Fibroblast of skin of right biceps (primary cell): ENCODE data around the gene RPTOR.

ENCODE experiments used
- DNase-seq: peaks from one replicate; pipeline ENCODE4 v3.0.0-alpha.2; 2013

Gene RPTOR

DNA sequence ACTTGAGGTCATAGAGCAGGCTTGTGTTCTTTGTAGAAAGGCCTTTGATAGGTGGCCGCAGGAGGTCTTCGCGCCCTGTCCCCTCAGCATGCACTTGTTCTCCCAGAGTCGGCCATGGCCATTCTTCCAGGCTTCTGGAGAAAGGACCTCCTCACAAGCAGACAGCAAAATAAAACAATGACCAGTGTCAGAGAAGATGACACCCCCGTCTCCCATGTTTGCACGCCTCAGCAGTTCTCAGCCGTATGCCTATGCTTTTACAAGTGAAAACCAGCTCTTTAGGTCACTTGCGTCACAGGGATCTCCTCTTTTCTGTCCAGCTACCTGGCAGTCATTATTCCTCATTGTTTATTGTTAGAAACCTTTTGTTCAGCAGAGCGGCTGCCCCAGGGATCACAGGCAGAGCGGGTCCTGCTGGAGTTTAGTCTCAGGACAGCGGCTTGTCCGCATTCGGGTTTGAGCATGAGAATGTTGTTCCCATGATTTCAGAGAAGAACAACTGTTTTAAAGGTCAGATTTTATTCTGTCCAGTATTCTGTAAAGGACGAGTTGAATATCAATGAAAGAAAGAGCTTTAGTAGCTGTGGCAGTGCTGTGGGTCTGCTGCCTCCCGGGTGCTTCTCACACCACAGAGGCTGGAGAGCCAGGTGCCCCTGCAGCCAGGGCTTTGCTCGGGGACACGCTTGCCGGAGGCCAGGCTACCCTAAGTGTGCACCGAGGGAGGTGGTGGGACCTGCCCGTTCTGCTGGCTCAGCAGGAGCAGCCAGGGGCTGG, 123.9 kb downstream of the RPTOR start:
- DNase-seq: no peak

DNA sequence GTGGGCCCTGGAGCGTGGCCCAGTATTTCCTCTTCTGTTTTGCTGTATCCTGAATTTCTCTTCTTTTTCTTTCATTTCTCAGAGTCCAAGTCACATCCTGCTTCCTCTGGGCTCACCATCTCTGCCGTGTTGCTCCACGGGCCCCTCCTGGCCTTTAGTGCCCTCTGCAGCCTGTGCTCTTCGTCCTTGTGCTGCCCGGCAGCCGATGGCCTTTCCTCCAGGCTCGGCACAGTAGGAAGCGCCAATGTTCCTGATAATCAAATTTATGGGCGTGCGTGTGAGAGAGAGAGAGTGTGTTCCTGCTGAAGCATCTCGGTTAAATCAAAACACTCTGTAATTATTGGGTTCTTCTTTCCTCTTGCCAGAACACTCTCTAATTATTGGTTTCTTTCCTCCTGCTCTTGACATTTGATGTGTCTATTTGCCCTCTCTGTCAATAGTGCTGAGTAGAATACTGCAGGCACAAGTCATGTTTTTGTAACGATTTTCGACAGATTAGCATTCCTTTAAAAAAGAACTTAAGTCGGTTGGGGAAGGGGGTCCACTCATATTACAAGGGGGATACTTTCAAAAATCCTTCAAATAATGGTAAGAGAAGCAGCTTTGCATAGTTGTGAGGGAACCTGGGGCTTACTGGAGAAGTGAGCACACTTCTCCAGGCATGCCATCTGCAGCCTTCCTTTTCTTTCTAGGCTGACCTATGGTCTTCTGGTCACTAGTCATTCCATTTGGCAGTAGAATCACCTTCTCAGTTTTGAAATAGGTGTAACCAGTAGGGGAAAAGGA, 126.6 kb downstream of the RPTOR start:
- DNase-seq: no peak

DNA sequence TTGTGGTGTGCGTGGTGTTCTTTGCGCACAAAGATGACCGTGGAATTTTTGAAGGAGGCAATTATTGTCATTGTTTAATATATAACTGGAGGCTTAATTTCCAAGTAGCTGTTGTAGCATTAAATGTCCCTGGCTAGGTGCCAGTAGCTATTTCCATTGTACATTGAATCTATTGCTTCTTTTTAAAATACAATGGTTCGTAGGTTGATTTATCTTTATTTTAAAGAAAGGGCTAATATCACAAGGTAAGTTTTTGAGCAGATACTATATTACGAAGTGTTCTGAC, 127.1 kb downstream of the RPTOR start:
- no peak for DNase-seq

DNA sequence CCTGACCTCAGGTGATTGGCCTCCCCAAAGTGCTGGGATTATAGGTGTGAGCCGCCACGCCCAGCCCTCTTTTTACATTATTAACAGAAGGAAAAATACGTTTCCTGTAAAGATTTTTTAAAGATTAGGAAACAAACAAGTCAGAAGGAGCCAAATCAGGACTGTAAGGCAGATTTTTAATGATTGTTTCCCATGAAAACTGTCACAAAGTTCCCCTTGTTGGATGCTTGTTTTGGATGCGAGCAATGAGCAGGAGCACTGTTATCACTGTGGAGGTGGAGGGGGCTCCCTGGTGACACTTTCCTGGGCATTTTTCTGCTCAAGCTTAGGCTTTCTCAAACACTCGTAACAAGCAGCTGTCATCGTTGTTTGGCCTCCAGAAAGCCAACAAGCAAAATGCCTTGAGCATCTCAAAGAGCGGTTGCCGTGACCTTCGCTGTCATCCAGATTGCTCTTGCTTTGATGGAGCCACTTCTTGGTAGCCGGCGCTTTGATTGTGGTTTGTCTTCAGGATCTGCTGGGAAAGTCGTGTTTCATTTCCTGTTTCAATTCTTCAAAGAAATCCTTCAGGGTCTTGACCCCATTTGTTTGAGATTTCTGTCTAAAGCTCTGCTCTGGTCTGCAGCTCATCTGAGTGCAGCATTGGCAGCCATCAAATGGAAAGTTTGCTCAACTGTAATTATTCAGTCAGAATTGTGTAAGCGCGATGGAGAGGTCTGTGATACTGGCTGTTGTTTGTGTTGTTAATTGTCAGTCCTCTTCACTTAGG, 128.7 kb downstream of the RPTOR start:
- peak; percentile 23 for DNase-seq

DNA sequence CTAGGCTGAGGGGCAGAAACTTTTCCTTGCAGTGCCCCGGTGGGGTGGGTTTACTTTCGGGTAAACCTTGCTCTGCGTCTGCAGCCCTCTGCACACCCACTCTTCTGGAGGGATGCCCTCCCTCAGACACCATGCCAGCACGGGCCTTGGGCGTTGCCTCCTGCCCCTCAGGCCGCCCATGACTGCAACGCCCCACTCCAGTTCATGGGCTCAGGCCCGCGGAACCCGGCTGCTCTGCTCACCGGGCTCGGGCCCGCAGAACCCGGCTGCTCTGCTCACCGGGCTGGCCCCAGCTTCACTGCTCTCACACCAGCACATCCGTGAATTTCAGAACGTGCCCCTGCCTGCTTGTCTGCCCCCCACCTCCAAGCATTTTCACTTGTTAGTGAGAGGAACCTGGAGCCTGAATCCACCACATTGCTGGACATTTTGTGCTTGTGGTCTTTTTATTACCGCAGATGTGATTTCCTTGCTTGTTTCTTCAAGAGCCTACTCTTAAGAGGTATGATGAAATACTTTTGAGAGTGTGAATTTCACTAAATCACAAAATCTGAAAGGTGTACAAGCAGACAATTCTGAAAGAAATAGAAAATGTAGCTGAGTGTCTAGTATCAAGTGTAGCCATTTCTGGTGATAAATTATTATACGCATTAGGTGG, 130.9 kb downstream of the RPTOR start:
- no peak for DNase-seq

DNA sequence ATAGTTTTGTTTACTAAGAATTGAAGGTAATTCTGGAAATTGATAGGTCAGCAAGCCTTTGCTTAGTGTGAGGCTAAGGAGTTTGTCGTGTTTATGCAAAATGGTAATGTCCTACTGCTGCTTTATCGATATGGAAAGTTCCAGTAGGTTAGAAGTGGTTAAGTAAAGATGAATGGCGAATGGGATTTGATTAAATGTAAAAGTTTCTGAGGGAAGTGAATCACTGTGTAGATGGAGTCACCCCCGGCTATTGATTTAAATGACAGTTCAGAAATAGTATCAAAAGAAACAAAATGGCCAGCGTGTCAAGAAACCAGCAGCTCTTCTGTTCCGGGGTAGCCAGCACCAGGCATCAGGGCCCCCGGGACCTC, 131.4 kb downstream of the RPTOR start:
- DNase-seq: no peak

DNA sequence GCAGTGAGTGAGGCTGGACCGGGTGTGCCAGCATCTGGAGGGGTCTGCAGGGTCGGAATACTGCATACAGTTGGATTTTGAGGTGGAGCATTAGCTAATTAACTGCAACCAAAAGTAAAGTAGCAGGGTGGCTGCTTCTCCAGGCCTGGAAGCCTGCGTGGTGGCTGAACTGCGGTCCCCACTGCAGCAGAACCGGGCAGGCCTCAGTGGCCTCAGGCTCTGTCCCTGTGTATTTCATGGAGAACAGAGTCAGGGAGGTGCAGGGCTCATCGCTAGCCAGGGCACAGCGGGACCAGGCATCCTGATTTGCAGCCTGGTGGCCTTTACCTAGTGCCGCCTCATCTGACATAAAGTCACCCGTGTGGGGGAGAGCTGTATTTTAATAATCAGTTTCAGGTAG, 131.9 kb downstream of the RPTOR start:
- DNase-seq: no peak

DNA sequence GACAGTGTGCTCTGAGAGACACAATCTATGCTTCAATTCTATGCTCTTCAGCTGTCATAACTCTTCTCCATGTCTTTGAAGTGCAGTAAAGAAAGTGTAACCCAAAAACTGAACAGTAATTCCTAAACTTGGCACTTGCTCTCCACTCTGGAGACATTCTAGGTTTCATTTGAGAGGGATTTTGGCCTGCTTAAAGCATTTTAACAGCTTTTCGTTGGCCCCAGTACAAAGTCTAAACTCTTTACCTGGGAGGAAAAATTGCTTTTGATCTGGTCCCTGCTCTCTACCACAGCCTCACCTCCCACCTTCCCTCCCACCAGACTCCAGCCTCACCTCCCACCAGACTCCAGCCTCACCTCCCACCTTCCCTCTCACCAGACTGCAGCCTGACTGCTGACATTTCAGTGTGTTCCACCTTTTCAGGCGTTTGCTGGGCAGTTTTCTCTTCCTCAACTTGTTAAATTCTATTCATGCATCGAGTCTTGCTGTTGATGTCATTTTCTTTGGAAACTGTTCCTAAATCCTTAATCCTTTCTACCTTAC, 132.6 kb downstream of the RPTOR start:
- DNase-seq: no peak

DNA sequence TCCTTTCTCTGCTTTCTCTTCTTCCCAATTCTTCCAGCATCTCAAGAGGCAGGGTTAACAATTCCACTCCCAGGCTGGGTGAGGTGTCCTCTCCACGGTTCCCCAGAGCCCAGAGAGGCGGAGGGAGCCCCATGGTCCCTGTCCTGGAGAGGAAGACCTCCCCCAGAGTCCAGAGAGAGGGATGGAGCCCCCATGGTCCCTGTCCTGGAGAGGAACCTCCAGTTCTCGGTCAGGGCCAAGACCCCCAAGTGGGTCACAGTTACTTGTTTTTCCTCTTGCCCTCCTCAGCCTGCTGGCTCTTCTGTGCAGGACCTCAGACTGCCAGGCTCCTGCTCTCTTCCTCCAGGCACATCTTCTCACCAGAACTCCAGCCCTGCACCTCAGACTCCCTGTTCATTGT, 135.2 kb downstream of the RPTOR start:
- no peak for DNase-seq

DNA sequence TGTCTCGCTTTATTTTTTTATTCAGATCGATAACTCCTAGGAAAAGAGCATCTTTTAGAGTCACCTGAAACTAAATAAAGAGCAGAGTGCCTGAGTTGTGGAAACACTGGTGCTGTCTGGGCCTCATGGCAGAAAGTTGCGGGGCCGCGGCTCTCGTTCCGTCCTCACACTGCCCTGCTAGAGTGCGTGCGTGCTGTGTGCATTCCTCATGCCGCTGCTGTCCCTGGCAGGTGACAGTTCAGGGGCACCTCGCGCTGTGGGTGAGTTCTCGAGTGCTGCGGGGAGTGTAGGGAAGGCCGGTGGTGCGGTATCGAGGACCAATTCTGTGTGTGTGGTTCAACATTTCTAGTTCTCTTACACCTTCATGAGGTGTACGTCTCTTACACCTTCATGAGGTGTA, 136.6 kb downstream of the RPTOR start:
- DNase-seq: no peak

DNA sequence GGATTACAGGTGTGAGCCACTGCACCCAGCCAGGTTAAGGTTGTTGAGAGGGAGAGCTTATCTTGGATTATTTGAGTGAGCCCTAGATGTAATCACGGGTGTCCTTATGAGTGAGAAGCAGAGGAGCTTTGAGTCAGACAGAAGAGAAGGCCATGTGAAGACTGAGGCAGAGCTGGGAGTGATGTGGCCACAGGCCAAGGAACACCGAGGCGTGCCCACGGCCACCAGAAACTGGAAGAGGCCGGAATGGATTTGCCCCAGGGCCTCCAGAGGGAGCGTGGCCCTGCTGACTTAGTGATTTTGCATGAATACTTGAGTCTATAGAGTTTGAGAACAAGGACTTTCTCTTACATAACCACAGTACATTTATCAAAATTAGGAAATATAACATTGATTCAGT, 137.7 kb downstream of the RPTOR start:
- no peak for DNase-seq

DNA sequence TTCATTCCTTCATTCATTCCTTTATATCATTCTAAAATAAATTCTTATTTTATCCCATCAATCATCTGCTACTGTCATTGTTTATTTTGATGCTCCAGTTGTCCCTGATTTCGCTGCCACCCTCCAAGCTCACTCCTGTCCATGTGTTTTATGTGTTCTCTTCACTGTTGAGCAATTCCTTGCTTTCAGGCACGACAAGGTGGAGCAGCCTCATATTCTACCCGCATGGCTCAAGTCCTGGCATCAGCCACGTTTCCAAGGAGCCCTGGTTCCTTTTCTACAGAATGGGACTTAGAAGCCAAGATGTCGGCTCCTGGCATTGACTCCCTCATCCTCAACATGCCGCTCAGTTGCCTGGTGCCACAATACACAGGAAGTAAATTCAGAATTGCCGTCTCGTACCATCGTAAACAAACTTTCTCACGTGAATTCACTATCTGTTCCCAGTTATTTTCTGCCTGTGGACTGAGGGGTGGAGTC, 139.0 kb downstream of the RPTOR start:
- DNase-seq: no peak

DNA sequence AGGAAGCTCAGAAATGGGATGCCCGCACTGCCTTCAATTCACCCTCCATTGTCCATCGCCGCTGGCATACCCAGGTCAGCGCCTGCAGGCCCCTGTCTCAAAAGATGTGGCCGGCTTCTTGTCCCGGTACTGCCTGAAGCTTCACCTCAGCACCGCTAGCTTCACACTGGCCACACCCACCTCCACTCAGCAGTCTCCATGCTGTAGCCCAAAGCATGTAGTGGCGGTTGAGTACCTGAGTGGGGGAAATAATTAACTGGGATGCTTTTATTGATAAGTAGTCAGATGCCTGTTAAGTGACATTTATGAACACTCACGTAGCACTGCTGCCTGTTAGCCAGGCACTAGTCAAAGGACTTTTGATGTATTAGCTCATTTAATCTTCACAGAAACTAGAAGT, 143.2 kb downstream of the RPTOR start:
- no peak for DNase-seq

DNA sequence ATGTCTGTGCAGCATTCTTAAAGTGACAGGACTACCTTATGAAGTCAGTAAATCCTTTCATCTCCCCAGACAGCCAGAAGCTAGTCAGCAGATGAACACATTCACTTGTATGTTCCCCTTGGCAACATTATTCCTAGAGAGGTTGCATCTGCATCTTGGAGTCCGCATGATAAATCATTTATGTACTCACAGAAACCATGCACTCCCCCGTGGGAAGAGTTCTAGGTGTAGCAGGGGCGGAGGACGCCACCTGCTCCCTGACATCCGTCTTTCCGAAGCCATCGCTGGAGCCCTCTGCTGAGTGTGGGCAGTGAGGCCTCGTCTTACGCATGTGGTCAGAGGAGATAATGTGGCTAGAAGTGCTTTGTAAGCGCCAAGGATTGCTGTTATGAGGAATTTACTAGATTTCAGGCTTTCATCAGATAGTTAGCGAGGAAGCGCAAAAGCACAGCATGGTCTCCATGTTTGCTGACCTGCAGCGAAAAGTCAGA, 144.5 kb downstream of the RPTOR start:
- no peak for DNase-seq

DNA sequence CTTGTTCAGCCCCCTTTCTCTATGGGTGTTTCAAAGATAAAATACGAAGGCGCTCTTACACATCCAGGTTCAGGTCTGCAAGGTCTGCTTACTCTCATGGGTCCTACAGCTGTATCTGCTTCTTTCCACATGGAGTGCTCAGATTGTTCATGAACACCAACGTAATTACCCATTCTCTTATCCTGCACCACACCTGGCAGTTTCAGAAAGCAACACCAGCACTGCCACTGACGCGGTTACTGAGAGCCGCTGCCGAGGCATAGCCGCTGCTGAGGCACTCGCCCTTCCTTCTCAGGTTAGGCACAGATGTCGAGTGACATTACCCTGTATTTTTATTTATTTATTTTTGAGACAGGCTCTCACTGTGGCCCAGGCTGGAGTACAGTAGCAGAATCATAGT, 147.1 kb downstream of the RPTOR start:
- no peak for DNase-seq

DNA sequence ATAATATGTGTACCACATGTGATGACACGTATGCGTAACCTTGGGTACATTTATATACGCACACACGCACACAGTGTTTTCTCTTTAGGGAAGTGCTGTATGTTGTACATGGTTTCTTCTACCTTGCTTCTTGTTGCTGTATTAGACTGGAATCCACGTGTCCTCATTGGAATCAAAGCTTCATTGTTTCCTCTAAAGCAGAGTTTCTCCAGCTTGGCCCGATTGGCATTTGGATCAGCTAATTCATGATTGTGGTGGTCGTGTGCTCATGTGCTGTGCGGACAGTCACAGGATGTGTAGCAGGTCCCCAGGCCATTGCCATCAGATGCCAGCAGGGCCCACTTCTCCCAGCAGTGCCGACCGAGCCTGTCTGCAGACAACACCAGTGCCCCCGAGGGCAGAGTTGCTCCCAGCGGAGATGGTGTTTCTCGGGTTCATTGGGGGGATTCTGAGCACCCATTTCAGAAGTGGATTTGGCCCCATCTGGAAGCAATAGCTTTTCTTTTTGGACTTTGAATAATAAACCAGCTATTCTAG, 148.4 kb downstream of the RPTOR start:
- no peak for DNase-seq

DNA sequence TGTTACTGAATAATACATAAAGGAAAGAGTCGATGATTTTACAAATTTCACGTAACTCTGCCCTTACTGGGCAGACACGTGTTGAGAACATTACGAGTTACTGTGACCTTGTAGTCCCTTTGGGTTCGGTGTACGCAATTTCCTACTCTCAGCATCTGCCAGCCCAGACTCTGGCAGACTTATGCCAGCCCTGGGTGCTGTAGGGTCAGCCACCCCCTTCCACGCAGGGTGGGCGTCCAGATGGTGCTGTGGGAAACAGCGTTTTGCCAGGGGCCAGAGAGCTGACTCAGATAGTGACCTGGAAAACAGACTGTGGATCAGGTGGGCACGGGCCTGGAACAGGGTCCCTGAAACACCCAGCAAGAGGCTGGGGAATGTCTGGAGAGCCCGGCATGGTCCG, 148.9 kb downstream of the RPTOR start:
- DNase-seq: no peak

DNA sequence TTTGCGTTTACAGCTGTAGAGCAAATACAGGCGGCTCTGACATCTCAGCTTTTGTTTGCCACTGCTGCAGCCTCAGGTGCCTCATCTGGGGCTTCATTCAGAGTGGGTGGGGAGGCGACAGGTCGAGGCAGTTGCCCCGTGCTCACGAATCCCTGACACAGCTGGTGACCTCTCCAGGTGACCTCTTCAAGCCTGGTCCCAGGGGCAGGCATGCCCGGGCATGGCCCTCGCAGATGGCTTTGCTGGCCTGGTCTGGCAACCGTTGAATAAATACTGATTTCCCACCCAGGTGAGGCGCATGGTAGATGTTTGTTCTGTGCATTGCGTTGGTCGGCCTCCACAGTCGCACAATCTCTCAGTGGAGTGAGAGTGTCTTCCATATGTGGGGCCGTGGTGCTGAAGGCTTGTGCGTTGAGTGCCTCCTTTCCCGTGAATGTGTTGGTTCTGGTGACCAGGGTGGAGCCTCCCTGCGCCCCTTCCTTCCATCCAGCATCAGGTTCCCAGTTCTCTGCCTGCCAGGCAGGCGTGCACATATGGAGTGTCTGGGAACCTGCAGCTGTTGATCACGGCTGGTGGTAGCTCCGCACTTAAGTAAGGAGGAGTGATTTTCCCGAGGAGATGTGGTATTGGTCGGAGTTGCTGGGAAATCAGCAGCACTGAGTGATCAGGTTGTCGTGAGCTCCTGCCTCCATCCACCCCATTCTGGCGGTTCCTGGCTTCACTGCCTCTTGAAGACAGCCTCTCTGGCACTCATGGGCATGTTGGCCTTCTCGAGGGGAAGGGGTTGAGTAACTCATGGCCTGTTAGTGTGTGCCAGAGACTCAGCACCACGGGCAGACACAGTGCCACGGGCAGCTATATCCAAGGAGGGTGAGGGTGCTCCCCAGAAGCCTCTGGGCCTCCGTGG, 149.7 kb downstream of the RPTOR start:
- DNase-seq: no peak

DNA sequence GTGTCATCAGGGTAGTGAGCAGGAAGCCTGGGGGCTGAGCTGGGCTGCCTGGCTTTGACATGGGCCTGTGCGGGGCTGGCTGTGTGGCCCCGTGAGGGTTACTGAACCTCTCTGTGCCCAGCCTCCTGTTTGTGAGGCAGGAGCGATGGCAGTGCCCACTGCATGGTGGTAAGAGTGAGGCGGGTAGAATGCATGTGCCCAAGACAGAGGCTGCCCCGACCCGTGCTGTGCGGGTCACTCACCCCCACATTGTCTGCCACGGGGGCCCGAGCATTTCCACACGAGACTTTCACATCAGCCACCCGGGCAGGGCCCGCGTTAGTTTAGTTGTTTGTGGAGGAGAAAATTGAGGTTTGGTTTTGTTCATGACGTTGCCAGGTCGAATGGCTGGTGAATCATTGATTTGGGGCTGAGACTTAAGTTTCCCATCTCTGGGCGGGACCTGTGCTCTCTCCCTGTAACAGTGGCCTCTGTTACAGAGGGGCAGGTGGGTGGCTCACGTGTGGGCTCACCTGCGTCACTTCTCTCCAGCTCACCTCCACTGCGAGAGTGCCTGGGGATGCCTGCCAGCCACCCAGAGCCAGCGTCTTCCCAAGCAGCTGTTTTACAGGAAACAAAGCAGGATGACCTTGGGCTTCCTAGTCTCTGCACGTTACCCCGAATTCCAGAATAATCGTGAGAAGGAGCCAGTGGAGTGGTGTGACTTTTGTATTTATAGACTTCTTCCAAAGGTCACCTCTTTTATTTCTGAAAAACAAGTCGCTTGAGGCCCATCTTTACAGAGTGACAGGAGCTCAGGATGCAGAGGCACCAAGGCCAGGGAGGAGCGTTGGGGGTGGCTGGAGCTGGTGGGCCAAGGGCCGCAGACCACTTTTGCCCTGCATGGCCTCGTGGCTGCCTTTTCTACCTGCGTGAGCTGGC, 150.6 kb downstream of the RPTOR start:
- DNase-seq: no peak

DNA sequence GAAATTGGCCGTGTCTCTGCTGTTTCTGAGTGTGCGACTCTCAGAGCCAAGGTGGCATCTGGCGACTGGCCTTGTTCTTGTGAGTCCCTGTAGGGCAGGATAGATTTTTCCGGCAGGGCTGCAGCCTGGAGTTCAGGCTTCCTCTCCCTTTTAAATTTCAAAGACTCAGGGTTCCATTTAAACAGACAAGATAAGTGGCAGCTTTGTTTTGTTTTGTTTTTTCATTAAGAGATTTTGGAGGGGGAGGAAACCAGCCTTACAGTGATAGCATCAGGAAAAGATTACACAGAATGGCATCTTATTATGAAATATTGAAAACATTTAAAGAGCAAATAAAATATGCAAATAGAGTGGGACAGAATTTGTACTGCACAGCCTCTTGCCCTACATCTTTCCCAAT, 151.3 kb downstream of the RPTOR start:
- DNase-seq: no peak
